ENCODE results near the gene APRT.

The APRT gene

DNA sequence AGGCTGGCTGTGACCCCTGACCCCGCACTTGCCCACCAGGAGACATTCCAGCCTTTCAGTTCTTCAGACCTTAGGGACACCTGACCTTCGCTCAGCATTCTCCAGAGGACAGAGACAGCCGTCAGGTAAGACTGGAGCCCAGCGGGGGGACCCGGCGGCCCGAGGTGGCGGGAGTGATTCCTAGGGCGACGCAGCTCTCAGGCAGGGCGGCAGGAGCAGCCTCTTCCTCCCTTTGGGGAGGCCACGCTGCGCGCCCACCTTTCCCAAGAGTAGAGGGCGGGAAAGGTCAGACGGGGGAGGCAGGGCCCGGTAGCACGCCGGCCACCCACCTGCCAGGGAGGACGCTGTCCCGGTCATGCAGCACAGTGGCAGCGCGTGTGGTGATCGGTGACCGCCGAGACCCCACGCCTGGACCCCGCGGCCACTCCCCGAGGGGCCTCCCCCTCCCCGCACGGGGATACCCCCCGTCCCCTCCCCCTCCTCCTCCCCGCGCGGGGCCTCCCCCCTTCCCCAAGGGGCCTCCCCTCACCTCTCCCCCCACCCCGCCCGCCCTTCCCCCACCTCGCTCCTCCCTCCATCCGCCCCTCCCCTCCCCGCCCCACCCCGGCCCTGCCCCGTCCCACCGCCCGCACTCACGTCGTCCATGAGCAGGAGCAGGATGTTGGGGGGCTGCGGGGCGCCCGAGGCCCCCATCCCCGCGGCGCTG lies 44.5 kb upstream of the APRT start:
- TF ChIP-seq, protein P1, sequence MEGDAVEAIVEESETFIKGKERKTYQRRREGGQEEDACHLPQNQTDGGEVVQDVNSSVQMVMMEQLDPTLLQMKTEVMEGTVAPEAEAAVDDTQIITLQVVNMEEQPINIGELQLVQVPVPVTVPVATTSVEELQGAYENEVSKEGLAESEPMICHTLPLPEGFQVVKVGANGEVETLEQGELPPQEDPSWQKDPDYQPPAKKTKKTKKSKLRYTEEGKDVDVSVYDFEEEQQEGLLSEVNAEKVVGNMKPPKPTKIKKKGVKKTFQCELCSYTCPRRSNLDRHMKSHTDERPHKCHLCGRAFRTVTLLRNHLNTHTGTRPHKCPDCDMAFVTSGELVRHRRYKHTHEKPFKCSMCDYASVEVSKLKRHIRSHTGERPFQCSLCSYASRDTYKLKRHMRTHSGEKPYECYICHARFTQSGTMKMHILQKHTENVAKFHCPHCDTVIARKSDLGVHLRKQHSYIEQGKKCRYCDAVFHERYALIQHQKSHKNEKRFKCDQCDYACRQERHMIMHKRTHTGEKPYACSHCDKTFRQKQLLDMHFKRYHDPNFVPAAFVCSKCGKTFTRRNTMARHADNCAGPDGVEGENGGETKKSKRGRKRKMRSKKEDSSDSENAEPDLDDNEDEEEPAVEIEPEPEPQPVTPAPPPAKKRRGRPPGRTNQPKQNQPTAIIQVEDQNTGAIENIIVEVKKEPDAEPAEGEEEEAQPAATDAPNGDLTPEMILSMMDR (IDR thresholded peaks at IDR 0.05; ENCODE audit: insufficient read depth, low read depth, low read length, missing control alignments): no peak
- peak overlapping the region; percentile 62 for H3K4me3 ChIP-seq (ENCODE audit: low read depth, low read length)
- no peak for DNase-seq (ENCODE audit: low read depth)

DNA sequence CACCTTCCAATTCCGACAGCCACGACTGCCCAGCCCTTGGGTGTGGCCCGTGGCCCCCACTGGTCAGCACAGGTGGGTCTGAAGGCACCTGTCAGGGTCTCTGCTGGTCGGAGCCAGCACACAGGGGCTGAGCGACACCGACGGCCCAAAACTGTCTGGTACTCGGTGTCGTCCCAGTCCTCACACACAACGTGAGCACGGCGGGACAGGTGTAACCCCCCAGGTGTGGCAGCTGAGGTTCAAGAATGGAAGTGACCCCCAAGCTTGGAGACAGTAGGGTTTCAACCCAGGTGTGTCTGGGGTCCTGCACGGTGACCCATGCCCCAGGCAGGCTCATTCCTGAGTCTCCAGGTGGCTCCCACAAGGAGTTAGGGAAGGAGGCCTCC lies 44.0 kb upstream of the APRT start:
- H3K4me3 ChIP-seq (ENCODE audit: low read depth, low read length): peak overlapping the region; percentile 50; the same call in 1 of the 2 replicates
- DNase-seq (ENCODE audit: low read depth): no peak
- TF ChIP-seq, protein P1 (IDR thresholded peaks at IDR 0.05; ENCODE audit: insufficient read depth, low read depth, low read length, missing control alignments): no peak

DNA sequence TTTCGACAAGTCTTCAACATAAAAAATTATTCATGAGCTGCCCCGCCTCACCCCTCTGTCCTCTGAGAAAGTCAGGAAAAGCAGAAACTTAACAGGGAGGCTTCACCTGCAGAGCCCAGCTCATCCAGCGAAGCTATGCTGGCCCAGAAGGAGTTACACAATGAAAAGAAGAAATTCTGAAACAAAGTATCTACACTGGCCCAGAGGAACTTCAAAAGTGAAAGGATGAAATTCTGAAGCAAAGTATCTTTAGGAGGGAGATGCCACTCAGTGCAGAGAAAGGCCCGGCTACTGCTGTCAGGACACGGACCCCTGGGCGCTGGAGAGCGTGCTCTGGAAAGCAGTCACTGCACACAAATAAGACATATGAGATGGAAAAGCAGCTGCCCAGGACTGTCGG lies 43.4 kb upstream of the APRT start:
- no peak for DNase-seq (ENCODE audit: low read depth)
- H3K4me3 ChIP-seq (ENCODE audit: low read depth, low read length): no peak overlapping the region
- TF ChIP-seq, protein P1 (IDR thresholded peaks at IDR 0.05; ENCODE audit: insufficient read depth, low read depth, low read length, missing control alignments): no peak

DNA sequence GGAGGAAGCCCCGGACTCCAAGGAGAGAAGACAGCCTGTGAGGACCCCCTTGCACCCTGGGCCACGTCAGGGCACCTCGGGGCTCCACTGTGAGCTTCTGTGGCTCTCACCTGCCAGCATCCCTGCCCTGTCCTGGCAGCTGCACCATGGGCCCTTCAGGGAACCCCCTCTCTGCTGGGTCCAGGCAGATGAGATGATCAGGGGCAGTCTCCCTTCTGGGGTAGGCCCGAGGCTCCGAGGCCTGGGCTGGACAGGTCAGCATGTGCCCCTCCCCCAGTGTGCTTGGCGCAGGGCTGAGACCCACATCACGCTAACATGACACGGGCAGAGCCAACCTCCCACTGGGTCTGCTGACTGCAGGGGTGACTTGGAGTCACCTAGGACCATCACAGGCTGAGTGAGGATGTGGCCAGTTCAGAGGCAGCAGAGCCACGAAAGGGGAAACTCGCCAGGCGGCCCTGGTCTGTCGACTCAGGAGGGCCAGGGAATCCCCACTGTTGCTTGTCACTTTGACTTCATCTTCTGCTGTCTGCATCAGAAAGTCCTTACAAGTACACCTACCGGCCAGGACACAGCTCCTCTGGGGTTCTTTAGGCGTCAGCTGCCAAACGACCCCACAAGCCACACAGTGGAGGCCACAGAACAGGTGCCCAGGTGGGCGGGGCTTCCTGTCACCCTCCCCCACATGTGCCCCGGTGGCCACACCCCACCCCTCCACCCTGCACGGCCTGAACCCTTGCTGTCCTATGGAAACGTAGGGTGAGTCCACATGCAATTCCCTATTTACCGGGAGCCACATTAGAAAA lies 42.8 kb upstream of the APRT start:
- H3K4me3 ChIP-seq (ENCODE audit: low read depth, low read length): no peak overlapping the region
- DNase-seq (ENCODE audit: low read depth): peak; percentile 58
- TF ChIP-seq, protein P1 (IDR thresholded peaks at IDR 0.05; ENCODE audit: insufficient read depth, low read depth, low read length, missing control alignments): no peak

DNA sequence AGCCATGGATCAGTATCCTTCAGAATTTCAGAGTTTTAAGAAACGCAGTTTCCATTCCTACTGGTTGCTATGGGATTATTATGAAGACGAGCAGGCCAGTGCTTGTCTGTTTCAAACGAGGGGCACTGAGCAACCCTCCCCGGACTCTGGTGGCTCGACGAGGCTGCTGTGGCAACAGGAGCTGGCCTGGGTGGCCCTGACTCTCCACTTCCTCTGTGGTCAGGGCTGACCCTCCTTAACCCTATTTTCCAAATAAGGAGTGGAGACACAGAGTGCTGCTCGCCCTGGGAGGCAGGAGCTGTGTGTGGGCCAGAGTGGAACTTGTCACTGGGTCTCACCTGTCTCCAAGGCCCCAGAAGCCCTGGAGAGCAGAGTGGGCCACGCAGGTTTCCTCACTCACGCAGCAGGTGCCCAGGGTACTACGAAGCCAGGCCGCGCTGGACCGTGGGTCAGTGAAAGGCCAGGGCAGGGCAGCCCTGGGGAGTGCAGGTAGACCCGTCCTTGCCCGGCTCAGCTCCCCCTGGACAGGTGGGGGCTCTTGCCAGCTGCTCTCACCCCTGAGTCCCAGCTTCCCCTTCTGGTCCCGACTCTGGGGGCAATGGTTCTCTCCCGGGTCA lies 41.7 kb upstream of the APRT start:
- H3K4me3 ChIP-seq (ENCODE audit: low read depth, low read length): no peak overlapping the region
- DNase-seq (ENCODE audit: low read depth): no peak
- TF ChIP-seq, protein P1 (IDR thresholded peaks at IDR 0.05; ENCODE audit: insufficient read depth, low read depth, low read length, missing control alignments): no peak

DNA sequence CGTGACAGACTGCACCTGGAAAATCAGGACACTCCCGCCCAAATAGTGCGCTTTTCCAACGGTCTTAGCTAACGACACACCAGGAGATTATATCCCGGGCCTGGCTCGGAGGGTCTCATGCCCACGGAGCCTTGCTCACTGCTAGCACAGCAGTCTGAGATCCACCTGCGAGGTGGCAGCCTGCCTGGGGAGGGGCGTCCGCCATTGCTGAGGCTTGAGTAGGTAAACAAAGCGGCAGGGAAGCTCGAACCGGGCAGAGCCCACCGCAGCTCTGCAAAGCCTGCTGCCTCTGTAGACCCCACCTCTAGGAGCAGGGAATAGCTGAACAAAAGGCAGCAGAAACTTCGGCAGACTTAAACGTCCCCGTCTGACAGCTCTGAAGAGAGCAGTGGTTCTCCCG lies 39.9 kb upstream of the APRT start:
- TF ChIP-seq, protein P1 (IDR thresholded peaks at IDR 0.05; ENCODE audit: insufficient read depth, low read depth, low read length, missing control alignments): no peak
- no peak overlapping the region for H3K4me3 ChIP-seq (ENCODE audit: low read depth, low read length)
- no peak for DNase-seq (ENCODE audit: low read depth)

Measured in GM12865 (cell line).